ENCODE measurements around the gene SLC25A4.
"Not testable (repeated sequence)": the region's sequence is repeated elsewhere in the genome, so short reads cannot be mapped to it uniquely, and the experiment has no call there.

Gene SLC25A4

DNA sequence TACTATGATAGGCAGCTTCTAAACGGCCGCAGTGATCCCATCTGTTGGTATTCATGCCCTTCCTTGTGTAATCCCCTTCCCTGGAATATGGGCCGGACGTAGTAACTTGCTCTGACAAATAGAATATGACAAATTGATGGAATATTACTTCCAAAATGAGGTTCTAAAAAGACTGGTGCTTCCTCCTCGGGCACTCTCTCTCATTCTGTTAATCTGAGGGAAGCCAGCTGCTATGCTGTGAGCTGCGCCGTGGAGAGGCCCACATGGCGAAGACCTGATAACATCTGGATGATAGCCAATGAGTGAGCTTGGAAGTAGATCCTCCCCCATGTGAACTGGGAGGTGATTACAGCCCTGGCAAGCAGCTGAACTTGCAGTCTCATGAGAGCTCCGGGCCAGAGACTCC is 27.2 kb upstream of the SLC25A4 start:
- no peaks in the 10 kb centered on the region for H3K27me3 ChIP-seq (ENCODE audit: insufficient read depth, low read depth, severe bottlenecking)
- H3K27ac ChIP-seq, result no peak overlapping the region
- TF ChIP-seq CTCF (IDR thresholded peaks at IDR 0.05; ENCODE audit: low read depth, low read length), result no peak
- no peaks in the 10 kb centered on the region for H3K36me3 ChIP-seq
- no peak overlapping the region for H3K4me3 ChIP-seq (ENCODE audit: low read depth, low read length)
- H3K9me3 ChIP-seq (ENCODE audit: severe bottlenecking), result no peaks in the 10 kb centered on the region
- no peak for DNase-seq

DNA sequence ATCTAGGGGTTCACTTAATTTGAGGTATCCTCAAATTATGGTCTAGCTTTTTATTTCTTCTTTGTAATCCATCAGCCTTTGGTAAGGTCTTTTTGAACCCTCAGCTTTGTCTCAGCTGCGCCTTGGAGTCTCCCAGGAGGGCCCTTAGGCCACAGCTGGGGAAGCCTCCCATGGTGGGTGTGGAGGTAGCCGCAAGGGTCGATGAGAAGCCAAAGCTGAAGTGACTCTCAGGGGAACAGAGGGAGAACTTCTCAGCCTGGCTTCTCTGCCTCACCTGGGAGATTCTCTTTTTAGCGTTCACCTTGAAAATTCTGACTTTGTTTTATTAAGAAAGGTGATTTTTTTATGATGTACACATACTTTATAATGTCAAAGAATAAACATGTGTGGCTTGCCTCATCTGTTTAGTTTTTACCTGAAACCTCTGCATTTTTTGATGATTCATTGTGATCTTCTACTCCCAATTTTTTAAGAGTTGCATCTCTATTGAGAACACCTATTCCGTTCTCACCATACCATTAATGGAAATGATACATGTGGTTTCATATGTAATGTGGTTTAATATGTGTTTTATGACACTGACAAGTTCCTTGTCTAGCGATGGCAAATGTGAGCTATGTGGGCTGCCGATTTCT is 25.6 kb upstream of the SLC25A4 start:
- no peak for TF ChIP-seq CTCF (IDR thresholded peaks at IDR 0.05; ENCODE audit: low read depth, low read length)
- no peak for DNase-seq
- H3K36me3 ChIP-seq, result no peaks in the 10 kb centered on the region
- H3K27me3 ChIP-seq (ENCODE audit: insufficient read depth, low read depth, severe bottlenecking), result no peaks in the 10 kb centered on the region
- H3K4me3 ChIP-seq (ENCODE audit: low read depth, low read length), result no peak overlapping the region
- H3K27ac ChIP-seq, result no peak overlapping the region
- H3K9me3 ChIP-seq (ENCODE audit: severe bottlenecking), result no peaks in the 10 kb centered on the region

DNA sequence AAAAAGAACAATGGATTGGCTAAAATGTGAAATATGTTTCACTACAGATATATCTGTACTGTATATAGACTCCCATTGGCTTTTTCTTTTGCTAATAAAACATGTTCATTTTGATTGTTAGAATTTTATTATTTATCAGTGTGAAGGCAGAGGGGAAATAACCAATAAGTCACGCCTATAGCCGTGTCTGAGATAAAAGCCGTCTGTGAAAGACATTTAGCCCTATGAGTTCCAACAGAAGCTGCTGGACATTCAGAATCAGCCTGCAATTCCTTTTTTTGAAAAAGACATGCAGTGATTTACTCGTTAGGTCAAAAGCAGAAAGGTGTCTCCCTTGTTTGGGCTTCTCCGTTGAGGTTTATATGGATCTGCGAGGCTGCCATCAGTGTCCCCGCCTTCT is 24.2 kb upstream of the SLC25A4 start:
- H3K4me3 ChIP-seq (ENCODE audit: low read depth, low read length), result no peak overlapping the region
- no peak overlapping the region for H3K27ac ChIP-seq
- no peaks in the 10 kb centered on the region for H3K27me3 ChIP-seq (ENCODE audit: insufficient read depth, low read depth, severe bottlenecking)
- no peak for TF ChIP-seq CTCF (IDR thresholded peaks at IDR 0.05; ENCODE audit: low read depth, low read length)
- no peak for DNase-seq
- H3K9me3 ChIP-seq (ENCODE audit: severe bottlenecking), result no peaks in the 10 kb centered on the region
- no peaks in the 10 kb centered on the region for H3K36me3 ChIP-seq

- H3K27ac ChIP-seq; H3K27me3 ChIP-seq (ENCODE audit: insufficient read depth, low read depth, severe bottlenecking); DNase-seq; H3K9me3 ChIP-seq (ENCODE audit: severe bottlenecking); H3K4me3 ChIP-seq (ENCODE audit: low read depth, low read length); H3K36me3 ChIP-seq: not testable (repeated sequence)
Observed at GRCh38 chr4:185119467-185119866, 23.6 kb upstream of the SLC25A4 start.

- no peak for TF ChIP-seq CTCF (IDR thresholded peaks at IDR 0.05; ENCODE audit: low read depth, low read length)
- no peaks in the 10 kb centered on the region for H3K36me3 ChIP-seq
- no peaks in the 10 kb centered on the region for H3K9me3 ChIP-seq (ENCODE audit: severe bottlenecking)
- H3K4me3 ChIP-seq (ENCODE audit: low read depth, low read length), result no peak overlapping the region
- DNase-seq, result no peak
- H3K27me3 ChIP-seq (ENCODE audit: insufficient read depth, low read depth, severe bottlenecking), result no peaks in the 10 kb centered on the region
- H3K27ac ChIP-seq, result no peak overlapping the region
Observed at GRCh38 chr4:185119927-185120630, 23.0 kb upstream of the SLC25A4 start.

DNA sequence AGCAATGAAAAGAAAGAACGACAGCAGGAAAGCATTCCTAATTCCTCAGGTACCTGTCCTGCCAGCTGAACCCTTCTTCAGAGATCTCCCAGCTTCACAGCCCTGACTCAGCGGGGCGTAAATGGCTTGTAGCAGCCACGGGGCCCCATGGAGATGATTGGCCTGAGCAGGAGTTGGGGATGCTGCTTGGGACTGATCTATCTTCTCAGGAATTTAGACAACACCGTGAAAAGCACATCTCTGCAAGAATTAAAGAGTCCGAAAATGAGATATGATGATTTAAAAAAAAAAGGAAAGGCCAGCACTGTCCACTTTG is 22.5 kb upstream of the SLC25A4 start:
- H3K27me3 ChIP-seq (ENCODE audit: insufficient read depth, low read depth, severe bottlenecking), result no peaks in the 10 kb centered on the region
- no peak for DNase-seq
- H3K4me3 ChIP-seq (ENCODE audit: low read depth, low read length), result no peak overlapping the region
- H3K27ac ChIP-seq, result no peak overlapping the region
- H3K36me3 ChIP-seq, result no peaks in the 10 kb centered on the region
- TF ChIP-seq CTCF (IDR thresholded peaks at IDR 0.05; ENCODE audit: low read depth, low read length), result no peak
- H3K9me3 ChIP-seq (ENCODE audit: severe bottlenecking), result no peaks in the 10 kb centered on the region
